ENCODE results near the gene CD200. TPM values are rescaled to one million over a fixed set of nuclear protein-coding genes. Genes with fewer than 3 reads are reported as not detected.

Gene CD200
- total and polyA plus RNA-seq, 2 of the 4 experiments (the other 2 are of a cell fraction) = 1.1 to 1.7 TPM

DNA sequence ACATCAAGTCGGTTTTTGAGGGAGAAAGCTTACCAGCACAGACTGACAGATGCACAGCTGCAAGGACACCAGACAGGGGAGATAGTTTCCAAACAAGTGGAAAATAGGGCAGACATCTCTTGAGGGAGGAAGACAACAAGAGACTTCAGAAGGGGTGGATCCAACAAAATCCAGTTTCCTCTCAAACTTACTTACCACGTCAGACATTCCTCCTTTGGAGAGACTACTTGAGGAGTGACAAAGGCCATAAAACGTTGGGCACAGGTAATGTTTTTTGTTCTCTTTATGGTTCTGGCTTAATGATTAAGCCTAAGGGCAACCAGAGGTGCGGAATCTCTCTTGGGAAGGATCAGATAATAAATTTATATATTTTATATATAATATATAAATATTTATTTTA, 76.1 kb downstream of the CD200 start:
- H2BK5ac ChIP-seq (ENCODE audit: low read depth, low read length, poor library complexity, severe bottlenecking) = no peak overlapping the region
- H2BK120ac ChIP-seq (ENCODE audit: low read depth, low read length) = no peak overlapping the region
- no peak overlapping the region for H3K4me2 ChIP-seq (ENCODE audit: low read depth, low read length)
- H3K14ac ChIP-seq (replicated peaks; ENCODE audit: low read depth, low read length) = no peak overlapping the region
- WGBS, 2 experiments (ENCODE audit: extremely low coverage in 2 of 2, insufficient read length in 1 of 2) = no CpG with 5 or more reads among the region's 4 CpGs
- H3K23ac ChIP-seq (ENCODE audit: low read depth, low read length) = no peak overlapping the region
- no peak overlapping the region for H3K56ac ChIP-seq (ENCODE audit: extremely low read depth, insufficient read depth, low read length)
- H3K4me3 ChIP-seq (ENCODE audit: insufficient read depth, low read depth, low read length) = no peak overlapping the region
- no peaks in the 10 kb centered on the region for H3K27me3 ChIP-seq (ENCODE audit: control insufficient read depth, insufficient read depth, low read length)
- no peak overlapping the region for H4K5ac ChIP-seq (ENCODE audit: low read depth, low read length)
- TF ChIP-seq SMC3 (IDR thresholded peaks at IDR 0.05; ENCODE audit: low read depth, low read length) (no peak), CEBPB (IDR thresholded peaks at IDR 0.05; ENCODE audit: low read depth, low read length) (no peak), CHD1 (IDR thresholded peaks at IDR 0.05; ENCODE audit: low read depth, low read length) (no peak), MAZ (IDR thresholded peaks at IDR 0.05; ENCODE audit: borderline replicate concordance, low read depth, low read length) (no peak), NFE2L2 (IDR thresholded peaks at IDR 0.05; ENCODE audit: low read depth, low read length) (no peak), MAFK (IDR thresholded peaks at IDR 0.05; ENCODE audit: low read depth, low read length) (no peak), RAD21 (IDR thresholded peaks at IDR 0.05; ENCODE audit: low read length) (no peak), FOS (IDR thresholded peaks at IDR 0.05; ENCODE audit: low read depth, low read length) (no peak)
- TF ChIP-seq, protein P1, sequence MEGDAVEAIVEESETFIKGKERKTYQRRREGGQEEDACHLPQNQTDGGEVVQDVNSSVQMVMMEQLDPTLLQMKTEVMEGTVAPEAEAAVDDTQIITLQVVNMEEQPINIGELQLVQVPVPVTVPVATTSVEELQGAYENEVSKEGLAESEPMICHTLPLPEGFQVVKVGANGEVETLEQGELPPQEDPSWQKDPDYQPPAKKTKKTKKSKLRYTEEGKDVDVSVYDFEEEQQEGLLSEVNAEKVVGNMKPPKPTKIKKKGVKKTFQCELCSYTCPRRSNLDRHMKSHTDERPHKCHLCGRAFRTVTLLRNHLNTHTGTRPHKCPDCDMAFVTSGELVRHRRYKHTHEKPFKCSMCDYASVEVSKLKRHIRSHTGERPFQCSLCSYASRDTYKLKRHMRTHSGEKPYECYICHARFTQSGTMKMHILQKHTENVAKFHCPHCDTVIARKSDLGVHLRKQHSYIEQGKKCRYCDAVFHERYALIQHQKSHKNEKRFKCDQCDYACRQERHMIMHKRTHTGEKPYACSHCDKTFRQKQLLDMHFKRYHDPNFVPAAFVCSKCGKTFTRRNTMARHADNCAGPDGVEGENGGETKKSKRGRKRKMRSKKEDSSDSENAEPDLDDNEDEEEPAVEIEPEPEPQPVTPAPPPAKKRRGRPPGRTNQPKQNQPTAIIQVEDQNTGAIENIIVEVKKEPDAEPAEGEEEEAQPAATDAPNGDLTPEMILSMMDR (conservative IDR thresholded peaks at IDR 0.05; ENCODE audit: low read depth, low read length) = no peak
- TF ChIP-seq, protein P2, sequence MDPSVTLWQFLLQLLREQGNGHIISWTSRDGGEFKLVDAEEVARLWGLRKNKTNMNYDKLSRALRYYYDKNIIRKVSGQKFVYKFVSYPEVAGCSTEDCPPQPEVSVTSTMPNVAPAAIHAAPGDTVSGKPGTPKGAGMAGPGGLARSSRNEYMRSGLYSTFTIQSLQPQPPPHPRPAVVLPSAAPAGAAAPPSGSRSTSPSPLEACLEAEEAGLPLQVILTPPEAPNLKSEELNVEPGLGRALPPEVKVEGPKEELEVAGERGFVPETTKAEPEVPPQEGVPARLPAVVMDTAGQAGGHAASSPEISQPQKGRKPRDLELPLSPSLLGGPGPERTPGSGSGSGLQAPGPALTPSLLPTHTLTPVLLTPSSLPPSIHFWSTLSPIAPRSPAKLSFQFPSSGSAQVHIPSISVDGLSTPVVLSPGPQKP (IDR thresholded peaks at IDR 0.05; ENCODE audit: borderline replicate concordance, low read depth, low read length) = no peak
- no peak for ATAC-seq (ENCODE audit: low read depth)
- no peak overlapping the region for H4K91ac ChIP-seq (ENCODE audit: insufficient read depth, low read depth, low read length)
- intact Hi-C loops (cut with micrococcal nuclease) (no loop called here), in situ Hi-C loops (cut with MboI; ENCODE audit: low sequenced_read_pairs) (no loop called here), dilution Hi-C loops (cut with HindIII; ENCODE audit: low sequenced_read_pairs, unreplicated experiment) (no loop called here)
- ChIA-PET POLR2A (ENCODE audit: unreplicated experiment) (no interaction called here), CTCF (no interaction called here)
- no peak overlapping the region for H3K9ac ChIP-seq (ENCODE audit: low read depth, low read length)
- no peak overlapping the region for H2AK5ac ChIP-seq (ENCODE audit: low read depth, low read length)
- no peaks in the 10 kb centered on the region for H3K36me3 ChIP-seq (ENCODE audit: control insufficient read depth, insufficient read depth, low read length)
- no peak overlapping the region for H2AFZ ChIP-seq (replicated peaks; ENCODE audit: low read length, poor library complexity)
- no TSS peak for BruUV-seq (replicated peaks)
- H3K9me1 ChIP-seq (ENCODE audit: insufficient read depth, low read length) = no peaks in the 10 kb centered on the region
- no peaks in the 10 kb centered on the region for H3K79me1 ChIP-seq (ENCODE audit: low read depth in 1 of 2, low read length in 2 of 2)
- H4K8ac ChIP-seq (ENCODE audit: low read depth in 2 of 2, low read length in 2 of 2) = no peak overlapping the region
- H4K20me1 ChIP-seq (ENCODE audit: insufficient read depth, low read length) = no peaks in the 10 kb centered on the region
- H3K9me3 ChIP-seq (ENCODE audit: control insufficient read depth, insufficient read depth, low read length) = no peaks in the 10 kb centered on the region
- H2BK15ac ChIP-seq (ENCODE audit: low read depth, low read length) = no peak overlapping the region
- no peak overlapping the region for H3K18ac ChIP-seq (ENCODE audit: low read depth, low read length)
- H2AK9ac ChIP-seq (replicated peaks; ENCODE audit: low read depth, low read length, poor library complexity) = no peak overlapping the region
- H3K27ac ChIP-seq (ENCODE audit: insufficient read depth, low read length) = no peak overlapping the region
- peaks cover 2% of the 10 kb centered on the region; the same call in 1 of the 2 replicates for H3K4me1 ChIP-seq (ENCODE audit: control insufficient read depth, insufficient read depth, low read length)
- no peak overlapping the region for H3K4ac ChIP-seq (ENCODE audit: low read depth, low read length)
- DNase-seq = no peak
- no peak overlapping the region for H2BK20ac ChIP-seq (ENCODE audit: low read depth, low read length)

All from IMR-90 (cell line).